Liver (tissue), 3 donors: ENCODE results near the gene ACP4.

Source experiments
- ATF3 ChIP-seq: IDR thresholded peaks from 2 replicates; pipeline ENCODE4 v1.6.1; 2016; ENCODE audit warnings: antibody characterized with exemption
- CTCF ChIP-seq: fragments of 150-350 bp; IDR thresholded peaks from 2 replicates; pipeline ENCODE4 v1.5.1; 2017; ENCODE audit warnings: improper control_type of control experiment, low read depth, low read length; ENCODE audit not compliant: missing input control
- EGR1 ChIP-seq, 2 donors: IDR thresholded peaks; 2 replicates each; pipeline ENCODE4 v1.6.1; 2016 to 2018; ENCODE audit warnings: antibody characterized with exemption in 2 of 2, low read depth in 2 of 2
- FOXA1 ChIP-seq: IDR thresholded peaks from 2 replicates; pipeline ENCODE4 v1.6.1; 2016; ENCODE audit warnings: antibody characterized with exemption
- JUND ChIP-seq, 2 donors: IDR thresholded peaks; 2 replicates each; pipeline ENCODE4 v1.6.1; 2016; ENCODE audit warnings: antibody characterized with exemption in 2 of 2
- RAD21 ChIP-seq, 2 donors: IDR thresholded peaks; 2 replicates each; pipeline ENCODE4 v1.6.1; 2016; ENCODE audit warnings: antibody characterized with exemption in 2 of 2, mild to moderate bottlenecking in 2 of 2
- REST ChIP-seq: IDR thresholded peaks from 2 replicates; pipeline ENCODE4 v1.6.1; 2016; ENCODE audit warnings: antibody characterized with exemption, mild to moderate bottlenecking
- TAF1 ChIP-seq: conservative IDR thresholded peaks from 2 replicates; pipeline ENCODE4 v1.6.1; 2016; ENCODE audit warnings: antibody characterized with exemption, mild to moderate bottlenecking
- YY1 ChIP-seq: IDR thresholded peaks from 2 replicates; pipeline ENCODE4 v1.6.1; 2016; ENCODE audit warnings: antibody characterized with exemption, mild to moderate bottlenecking
- ZBTB33 ChIP-seq: IDR thresholded peaks from 2 replicates; pipeline ENCODE4 v1.6.1; 2016; ENCODE audit warnings: antibody characterized with exemption
- TF ChIP-seq, protein P1 (sequence below): IDR thresholded peaks from 2 replicates; pipeline ENCODE4 v1.6.1; 2016; ENCODE audit warnings: antibody characterized with exemption
- donor health status: healthy.
- donor health status: healthy.

GRCh38 chr19:50797429-50797780 lies 7.2 kb downstream of the ACP4 start:
- TF ChIP-seq CTCF, result no peak
- TF ChIP-seq EGR1 (IDR thresholded peaks at IDR 0.05; ENCODE audit: low read depth in 2 of 2), result no peak
- no peak for TF ChIP-seq REST
- no peak for TF ChIP-seq RAD21 (IDR thresholded peaks at IDR 0.05)
- no peak for TF ChIP-seq JUND (IDR thresholded peaks at IDR 0.05)
- no peak for TF ChIP-seq TAF1
- no peak for TF ChIP-seq ZBTB33
- TF ChIP-seq FOXA1, result no peak
- no peak for TF ChIP-seq ATF3
- TF ChIP-seq YY1, result no peak
- TF ChIP-seq, protein P1, sequence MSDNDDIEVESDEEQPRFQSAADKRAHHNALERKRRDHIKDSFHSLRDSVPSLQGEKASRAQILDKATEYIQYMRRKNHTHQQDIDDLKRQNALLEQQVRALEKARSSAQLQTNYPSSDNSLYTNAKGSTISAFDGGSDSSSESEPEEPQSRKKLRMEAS, result no peak
